ENCODE measurements around the gene DDAH2.

DNA sequence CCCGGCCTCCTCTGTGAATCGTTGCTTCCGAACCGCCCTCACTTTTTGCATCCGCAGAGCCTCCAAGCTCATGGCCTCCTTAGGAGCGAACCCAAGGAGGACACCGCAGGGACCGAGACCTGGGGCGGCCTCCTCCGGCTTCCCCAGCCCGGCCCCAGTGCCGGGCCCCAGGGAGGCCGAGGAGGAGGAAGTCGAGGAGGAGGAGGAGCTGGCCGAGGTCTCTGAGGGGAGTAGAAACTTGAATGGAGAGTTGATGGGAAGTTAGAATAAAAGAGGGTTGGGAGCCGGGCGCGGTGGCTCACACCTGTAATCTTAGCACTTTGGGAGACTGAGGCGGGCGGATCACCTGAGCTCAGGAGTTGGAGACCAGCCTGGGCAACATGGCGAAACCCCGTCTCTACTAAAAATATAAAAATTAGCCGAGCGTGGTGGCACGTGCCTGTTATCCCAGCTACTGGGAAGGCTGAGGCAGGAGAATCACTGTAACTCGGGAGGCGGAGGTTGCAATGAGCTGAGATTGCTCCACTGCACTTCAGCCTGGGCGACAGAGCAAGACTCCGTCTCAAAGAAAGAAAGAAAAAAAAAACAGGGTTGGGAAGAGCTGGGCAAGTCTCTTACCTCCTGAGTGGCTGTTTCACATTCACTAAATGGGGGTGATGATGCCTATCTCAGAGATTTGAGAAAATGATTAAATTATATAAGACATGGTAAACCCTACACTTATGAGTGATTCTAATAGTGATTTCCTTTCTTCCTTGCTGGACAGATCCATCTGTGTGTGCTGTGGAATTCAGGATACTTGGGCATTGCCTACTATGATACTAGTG, 11.5 kb upstream of the DDAH2 start:
- TF ChIP-seq, protein P1, sequence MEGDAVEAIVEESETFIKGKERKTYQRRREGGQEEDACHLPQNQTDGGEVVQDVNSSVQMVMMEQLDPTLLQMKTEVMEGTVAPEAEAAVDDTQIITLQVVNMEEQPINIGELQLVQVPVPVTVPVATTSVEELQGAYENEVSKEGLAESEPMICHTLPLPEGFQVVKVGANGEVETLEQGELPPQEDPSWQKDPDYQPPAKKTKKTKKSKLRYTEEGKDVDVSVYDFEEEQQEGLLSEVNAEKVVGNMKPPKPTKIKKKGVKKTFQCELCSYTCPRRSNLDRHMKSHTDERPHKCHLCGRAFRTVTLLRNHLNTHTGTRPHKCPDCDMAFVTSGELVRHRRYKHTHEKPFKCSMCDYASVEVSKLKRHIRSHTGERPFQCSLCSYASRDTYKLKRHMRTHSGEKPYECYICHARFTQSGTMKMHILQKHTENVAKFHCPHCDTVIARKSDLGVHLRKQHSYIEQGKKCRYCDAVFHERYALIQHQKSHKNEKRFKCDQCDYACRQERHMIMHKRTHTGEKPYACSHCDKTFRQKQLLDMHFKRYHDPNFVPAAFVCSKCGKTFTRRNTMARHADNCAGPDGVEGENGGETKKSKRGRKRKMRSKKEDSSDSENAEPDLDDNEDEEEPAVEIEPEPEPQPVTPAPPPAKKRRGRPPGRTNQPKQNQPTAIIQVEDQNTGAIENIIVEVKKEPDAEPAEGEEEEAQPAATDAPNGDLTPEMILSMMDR (conservative IDR thresholded peaks at IDR 0.05; ENCODE audit: low read depth, low read length), result no peak
- TF ChIP-seq EZH2 (IDR thresholded peaks at IDR 0.05; ENCODE audit: borderline replicate concordance, low read depth, low read length, poor library complexity, severe bottlenecking), result no peak

Measured in A673 (cell line).